SK-N-SH treated with all-trans-retinoic acid at 6 μM for 48 hours (cell line): Measurements from ENCODE around the gene MARCHF4.

Experiments
- ATAC-seq: fragments of 200-7000 bp; cut with Tn5 transposase; 3 replicates; pipeline ENCODE4 v1.9.1; 2020; ENCODE audit warnings: mild to moderate bottlenecking, moderate library complexity
- BACH2 ChIP-seq: fragments of 250-450 bp; sonication (Bioruptor Pico); IDR thresholded peaks from 2 replicates; pipeline ENCODE4 v1.9.0; 2021; ENCODE audit warnings: mild to moderate bottlenecking, borderline replicate concordance
- CREB5 ChIP-seq: fragments of 250-450 bp; sonication (Bioruptor Pico); IDR thresholded peaks from 2 replicates; pipeline ENCODE4 v1.5.1; 2020; ENCODE audit warnings: low read depth, mild to moderate bottlenecking, moderate library complexity
- CSDC2 ChIP-seq: fragments of 250-450 bp; sonication (Bioruptor Pico); IDR thresholded peaks from 2 replicates; pipeline ENCODE4 v1.5.0; 2020; ENCODE audit warnings: mild to moderate bottlenecking, moderate library complexity
- ESRRG ChIP-seq: fragments of 250-450 bp; sonication (Bioruptor Pico); IDR thresholded peaks from 2 replicates; pipeline ENCODE4 v1.6.1; 2021; ENCODE audit warnings: mild to moderate bottlenecking
- GLIS3 ChIP-seq: fragments of 250-450 bp; sonication (Bioruptor Pico); IDR thresholded peaks from 2 replicates; pipeline ENCODE4 v1.5.0; 2020; ENCODE audit warnings: mild to moderate bottlenecking, moderate library complexity
- ISL1 ChIP-seq: fragments of 250-450 bp; sonication (Bioruptor Pico); IDR thresholded peaks from 2 replicates; pipeline ENCODE4 v2.1.2; 2022; ENCODE audit warnings: mild to moderate bottlenecking, moderate library complexity
- OSR1 ChIP-seq: fragments of 250-450 bp; sonication (Bioruptor Pico); IDR thresholded peaks from 2 replicates; pipeline ENCODE4 v1.8.0; 2022; ENCODE audit warnings: moderate library complexity, mild to moderate bottlenecking, inconsistent platforms
- PATZ1 ChIP-seq: fragments of 250-450 bp; sonication (Bioruptor Pico); IDR thresholded peaks from 2 replicates; pipeline ENCODE4 v1.8.0; 2020; ENCODE audit warnings: mild to moderate bottlenecking, moderate library complexity, borderline replicate concordance
- PPARA ChIP-seq: fragments of 250-450 bp; sonication (Bioruptor Pico); IDR thresholded peaks from 2 replicates; pipeline ENCODE4 v1.5.0; 2020; ENCODE audit warnings: mild to moderate bottlenecking, borderline replicate concordance
- RARB ChIP-seq: fragments of 250-450 bp; sonication (Bioruptor Pico); IDR thresholded peaks from 2 replicates; pipeline ENCODE4 v1.8.0; 2021; ENCODE audit warnings: mild to moderate bottlenecking, moderate library complexity
- TCF4 ChIP-seq: fragments of 250-450 bp; sonication (Bioruptor Pico); IDR thresholded peaks from 2 replicates; pipeline ENCODE4 v1.8.0; 2021; ENCODE audit warnings: mild to moderate bottlenecking, moderate library complexity, borderline replicate concordance
- TOX ChIP-seq: fragments of 250-450 bp; sonication (Bioruptor Pico); IDR thresholded peaks from 2 replicates; pipeline ENCODE4 v1.8.0; 2021; ENCODE audit warnings: mild to moderate bottlenecking, moderate library complexity, borderline replicate concordance
- TSHZ2 ChIP-seq: fragments of 250-450 bp; sonication (Bioruptor Pico); IDR thresholded peaks from 2 replicates; pipeline ENCODE4 v1.5.0; 2020; ENCODE audit warnings: mild to moderate bottlenecking, moderate library complexity
- ZC3H10 ChIP-seq: fragments of 250-450 bp; sonication (Bioruptor Pico); IDR thresholded peaks from 2 replicates; pipeline ENCODE4 v1.5.1; 2021; ENCODE audit warnings: mild to moderate bottlenecking, moderate library complexity
- ZFP3 ChIP-seq: fragments of 250-450 bp; sonication (Bioruptor Pico); IDR thresholded peaks from 2 replicates; pipeline ENCODE4 v1.5.0; 2020; ENCODE audit warnings: mild to moderate bottlenecking, moderate library complexity
- ZNF565 ChIP-seq: fragments of 450-650 bp; formaldehyde crosslinking; conservative IDR thresholded peaks from 2 replicates; pipeline ENCODE4 v1.5.0; 2020; ENCODE audit warnings: low read depth, mild to moderate bottlenecking, moderate library complexity
- ZNF70 ChIP-seq: fragments of 450-650 bp; formaldehyde crosslinking; IDR thresholded peaks from 2 replicates; pipeline ENCODE4 v1.5.0; 2020; ENCODE audit warnings: mild to moderate bottlenecking, moderate library complexity
- ZNF8 ChIP-seq: fragments of 450-650 bp; formaldehyde crosslinking; IDR thresholded peaks from 2 replicates; pipeline ENCODE4 v1.5.0; 2020; ENCODE audit warnings: mild to moderate bottlenecking, moderate library complexity
- TF ChIP-seq, protein P1 (sequence below): fragments of 250-450 bp; sonication (Bioruptor Pico); IDR thresholded peaks from 2 replicates; pipeline ENCODE4 v1.8.0; 2021; ENCODE audit warnings: low read depth, mild to moderate bottlenecking, moderate library complexity, borderline replicate concordance

MARCHF4 gene

DNA sequence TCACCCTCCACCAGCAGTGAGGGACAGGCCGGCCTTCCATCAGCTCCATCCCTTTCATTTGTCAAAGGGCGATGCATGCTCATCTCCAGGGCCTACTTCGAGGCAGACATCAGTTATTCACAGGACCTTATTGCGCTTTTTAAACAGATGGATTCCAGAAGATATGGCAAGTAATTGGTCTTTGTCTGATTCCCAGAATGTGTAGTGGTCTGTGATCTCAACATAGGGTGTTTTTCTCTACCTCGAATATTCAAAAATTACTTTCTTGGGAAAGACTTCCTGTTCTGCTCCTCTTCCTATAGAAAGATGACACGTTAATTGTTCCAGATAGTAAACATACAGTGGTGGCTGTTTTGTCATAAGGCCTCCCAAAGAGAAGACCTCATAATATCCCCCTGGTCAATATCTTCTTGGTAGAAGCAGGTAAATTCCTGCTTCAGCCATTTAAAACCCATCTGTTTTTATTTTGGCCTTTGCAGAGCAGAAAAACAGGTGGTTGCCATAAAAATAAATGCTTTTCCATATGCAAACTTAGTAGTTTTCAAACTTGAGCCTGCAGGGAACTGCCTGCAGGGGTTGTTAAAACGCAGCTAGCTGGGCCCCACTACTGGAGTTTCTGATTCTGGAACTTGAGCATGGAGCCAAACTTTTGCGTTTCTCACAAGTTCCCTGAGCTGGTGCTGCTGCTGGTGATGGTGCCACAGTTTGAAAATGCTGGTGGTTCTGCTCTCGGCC, 48.3 kb upstream of the MARCHF4 start:
- TF ChIP-seq CREB5 (CRISPR knock-in tag) (no peak), BACH2 (CRISPR knock-in tag) (no peak), ZFP3 (no peak), GLIS3 (CRISPR knock-in tag) (no peak), ZNF565 (no peak), TCF4 (no peak), ESRRG (no peak)
- no peak for ATAC-seq

DNA sequence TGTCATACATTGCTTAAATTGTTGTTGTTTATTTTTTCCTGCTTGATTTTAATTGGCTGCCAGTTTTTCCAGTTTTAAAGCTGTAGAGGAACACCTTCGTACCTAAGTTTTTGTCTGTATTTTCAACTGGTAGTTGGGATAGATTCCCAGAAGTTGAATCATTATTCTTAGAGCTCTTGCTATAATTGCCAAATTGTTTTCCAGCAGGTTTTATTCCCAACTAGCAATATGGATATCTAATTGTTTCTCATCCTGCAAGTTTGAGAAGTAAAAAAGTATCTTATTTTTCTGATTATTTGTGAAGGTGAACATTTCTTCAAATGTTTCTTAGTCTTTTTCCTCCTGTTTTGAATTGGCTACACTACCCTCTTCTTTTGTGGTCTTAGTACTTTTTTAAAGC, 46.7 kb upstream of the MARCHF4 start:
- no peak for ATAC-seq
- no peak for TF ChIP-seq TOX (CRISPR knock-in tag)
- TF ChIP-seq TCF4: no peak
- TF ChIP-seq ZNF70: no peak
- TF ChIP-seq ZFP3: no peak
- no peak for TF ChIP-seq RARB (CRISPR knock-in tag)
- no peak for TF ChIP-seq BACH2 (CRISPR knock-in tag)
- TF ChIP-seq, all 23 proteins: peak for 0

DNA sequence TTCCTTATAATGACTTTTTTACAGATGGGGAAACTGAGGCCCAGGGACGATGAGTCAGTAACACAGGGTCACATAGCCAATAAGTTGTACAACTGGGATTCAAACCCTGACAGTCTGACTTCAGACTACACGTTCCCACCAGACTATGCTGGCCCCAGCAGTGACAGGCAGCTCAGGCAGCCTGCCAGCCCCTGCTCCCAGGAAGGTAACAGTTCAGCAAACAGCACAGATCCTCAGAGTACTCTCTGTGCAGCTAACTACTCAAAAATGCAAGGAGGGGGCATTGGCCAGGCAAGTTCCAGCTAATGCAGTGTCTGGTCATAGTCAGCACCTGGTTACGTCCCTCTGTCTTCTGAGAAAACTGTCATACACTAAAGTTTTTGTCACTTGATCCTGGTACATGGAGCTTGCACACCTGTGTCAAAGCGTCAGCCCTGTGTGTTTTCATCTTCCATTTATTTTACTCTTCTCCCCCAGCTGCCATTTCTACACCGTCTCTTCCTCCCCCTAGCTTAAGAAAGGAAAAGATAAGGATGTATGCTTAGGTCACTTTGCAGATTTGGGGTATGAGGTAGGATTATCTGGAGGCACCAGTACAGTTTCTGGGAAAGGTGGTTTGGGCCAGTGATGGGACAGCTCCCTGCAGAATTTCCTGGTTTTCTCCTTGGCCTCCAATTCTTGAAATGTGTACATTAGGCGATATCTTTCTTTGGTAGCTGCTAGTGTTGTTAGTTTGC, 44.5 kb upstream of the MARCHF4 start:
- no peak for TF ChIP-seq CREB5 (CRISPR knock-in tag)
- TF ChIP-seq, protein P1, sequence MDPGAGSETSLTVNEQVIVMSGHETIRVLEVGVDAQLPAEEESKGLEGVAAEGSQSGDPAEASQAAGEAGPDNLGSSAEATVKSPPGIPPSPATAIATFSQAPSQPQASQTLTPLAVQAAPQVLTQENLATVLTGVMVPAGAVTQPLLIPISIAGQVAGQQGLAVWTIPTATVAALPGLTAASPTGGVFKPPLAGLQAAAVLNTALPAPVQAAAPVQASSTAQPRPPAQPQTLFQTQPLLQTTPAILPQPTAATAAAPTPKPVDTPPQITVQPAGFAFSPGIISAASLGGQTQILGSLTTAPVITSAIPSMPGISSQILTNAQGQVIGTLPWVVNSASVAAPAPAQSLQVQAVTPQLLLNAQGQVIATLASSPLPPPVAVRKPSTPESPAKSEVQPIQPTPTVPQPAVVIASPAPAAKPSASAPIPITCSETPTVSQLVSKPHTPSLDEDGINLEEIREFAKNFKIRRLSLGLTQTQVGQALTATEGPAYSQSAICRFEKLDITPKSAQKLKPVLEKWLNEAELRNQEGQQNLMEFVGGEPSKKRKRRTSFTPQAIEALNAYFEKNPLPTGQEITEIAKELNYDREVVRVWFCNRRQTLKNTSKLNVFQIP (CRISPR knock-in tag): no peak
- TF ChIP-seq ZC3H10: no peak
- TF ChIP-seq CSDC2 (CRISPR knock-in tag): no peak
- TF ChIP-seq PATZ1 (CRISPR knock-in tag): no peak
- no peak for TF ChIP-seq ESRRG
- no peak for TF ChIP-seq PPARA (CRISPR knock-in tag)
- TF ChIP-seq OSR1 (CRISPR knock-in tag): no peak
- TF ChIP-seq TCF4: no peak
- TF ChIP-seq ZNF8 (CRISPR knock-in tag): no peak
- no peak for TF ChIP-seq ZNF70
- no peak for TF ChIP-seq TSHZ2
- TF ChIP-seq ZNF565: no peak
- TF ChIP-seq TOX (CRISPR knock-in tag): no peak
- TF ChIP-seq ISL1 (CRISPR knock-in tag): no peak
- TF ChIP-seq, all 23 proteins: peak for 0
- no peak for ATAC-seq
